HepG2 (cell line): ENCODE measurements around the gene CFAP100. TPM values are rescaled to one million over a fixed set of nuclear protein-coding genes. Genes with fewer than 3 reads are reported as not detected.

ENCODE experiments used
- ATAC-seq: fragments of 200-7000 bp; cut with Tn5 transposase; 3 replicates; pipeline ENCODE4 v1.9.1; 2020; ENCODE audit warnings: mild to moderate bottlenecking, moderate library complexity
- BruUV-seq: library from RNA; stranded (reverse); fragments of 400-500 nt; replicated peaks from 2 replicates; lab custom pipeline; 2021; lab: Mats Ljungman, UMichigan
- CTCF ChIA-PET: fragments of 300-600 bp; formaldehyde crosslinking; extraction: SDS; loops from one replicate; lab custom pipeline; 2021; ENCODE audit warnings: low total read pairs, inconsistent platforms, low intra/inter-chr PET ratio; lab: Yijun Ruan, JAX
- POLR2A ChIA-PET: fragments of 350-600 bp; sonication (Branson Sonifier 250); formaldehyde crosslinking; loops from one replicate; lab custom pipeline; 2020; ENCODE audit warnings: antibody characterized with exemption, inconsistent platforms; lab: Yijun Ruan, JAX
- DNase-seq: peaks from one replicate; pipeline ENCODE4 v3.0.0-alpha.2; 2015; ENCODE audit warnings: low spot score
- FAIRE-seq: peaks from 3 replicates; lab custom pipeline; 2011; peaks lifted over from hg19 to GRCh38; lab: Jason Lieb, UNC
- H2AFZ ChIP-seq: one replicate; pipeline ENCODE4 v1.6.1; 2011; ENCODE audit warnings: low read length, inconsistent platforms
- H3K27ac ChIP-seq: fragments of 300-600 bp; 3 replicates; pipeline ENCODE4 v1.8.0; 2011; ENCODE audit warnings: mixed run types, mild to moderate bottlenecking, mixed read lengths, low read length, inconsistent platforms; ENCODE audit not compliant: insufficient read depth; ENCODE audit errors: extremely low read length
- H3K27me3 ChIP-seq, 2 experiments: fragments of 200-600 bp in 1 of 2; 2 replicates in 1 of 2; 3 replicates in 1 of 2; pipeline versions ENCODE4 v1.6.0 to v1.8.0; 2011; ENCODE audit warnings: low read length in 2 of 2, mild to moderate bottlenecking in 2 of 2, moderate library complexity in 2 of 2, inconsistent platforms in 1 of 2; ENCODE audit not compliant: insufficient read depth in 2 of 2, control insufficient read depth in 1 of 2
- H3K36me3 ChIP-seq, 2 experiments: fragments of 200-600 bp in 1 of 2; replicated peaks in 1 of 2; 2 replicates in 1 of 2; 3 replicates in 1 of 2; pipeline versions ENCODE4 v1.5.1 to v1.8.0; 2011; ENCODE audit warnings: low read length in 2 of 2, inconsistent platforms in 1 of 2; ENCODE audit not compliant: insufficient read depth in 2 of 2, control insufficient read depth in 1 of 2
- H3K4me1 ChIP-seq: 2 replicates; pipeline ENCODE4 v1.5.1; 2012; ENCODE audit warnings: low read length, inconsistent platforms; ENCODE audit not compliant: insufficient read depth
- H3K4me2 ChIP-seq: 2 replicates; pipeline ENCODE4 v1.6.0; 2011; ENCODE audit warnings: low read depth, low read length, inconsistent platforms
- H3K4me3 ChIP-seq, 3 experiments: fragments of 200-600 bp in 1 of 3; sonication (generic), shearing (Covaris generic) in 1 of 3; replicated peaks in 1 of 3; 2 replicates each; pipeline ENCODE4 v1.5.1; 2011 to 2016; ENCODE audit warnings: low read length in 3 of 3, inconsistent platforms in 2 of 3, low read depth in 2 of 3, mild to moderate bottlenecking in 2 of 3, control low read depth in 1 of 3, mixed read lengths in 1 of 3; ENCODE audit not compliant: insufficient read depth in 1 of 3
- H3K79me2 ChIP-seq: one replicate; pipeline ENCODE4 v1.6.1; 2011; ENCODE audit warnings: low read length, inconsistent platforms; ENCODE audit not compliant: insufficient read depth
- H3K9ac ChIP-seq: 2 replicates; pipeline ENCODE4 v1.6.0; 2011; ENCODE audit warnings: mild to moderate bottlenecking, low read depth, low read length, inconsistent platforms; ENCODE audit not compliant: insufficient read depth
- H3K9me3 ChIP-seq: 2 replicates; pipeline ENCODE4 v1.5.1; 2012; ENCODE audit warnings: mild to moderate bottlenecking, low read length
- H4K20me1 ChIP-seq: 2 replicates; pipeline ENCODE4 v1.6.0; 2011; ENCODE audit warnings: inconsistent platforms, mild to moderate bottlenecking, low read length, moderate library complexity; ENCODE audit not compliant: insufficient read depth
- AHR ChIP-seq: IDR thresholded peaks from 2 replicates; pipeline ENCODE4 v1.6.1; 2018; ENCODE audit warnings: missing genetic modification reagents, missing compliant biosample characterization
- DNMT1 ChIP-seq: sonication (generic); formaldehyde crosslinking; IDR thresholded peaks from 2 replicates; pipeline ENCODE4 v1.5.1; 2020; ENCODE audit warnings: mild to moderate bottlenecking, missing genetic modification reagents
- RAD51 ChIP-seq: fragments of 450-650 bp; IDR thresholded peaks from 2 replicates; pipeline ENCODE4 v1.6.1; 2016; ENCODE audit warnings: borderline replicate concordance
- ZBTB7B ChIP-seq: sonication (generic); formaldehyde crosslinking; IDR thresholded peaks from 2 replicates; pipeline ENCODE4 v1.4.0; 2020; ENCODE audit warnings: missing genetic modification reagents
- ZKSCAN5 ChIP-seq: sonication (generic); formaldehyde crosslinking; IDR thresholded peaks from 2 replicates; pipeline ENCODE4 v1.5.1; 2020; ENCODE audit warnings: mild to moderate bottlenecking, missing genetic modification reagents
- ZNF138 ChIP-seq: sonication (generic); formaldehyde crosslinking; IDR thresholded peaks from 2 replicates; pipeline ENCODE4 v1.5.0; 2020; ENCODE audit warnings: mild to moderate bottlenecking, low read depth, missing genetic modification reagents
- ZNF317 ChIP-seq: sonication (generic); formaldehyde crosslinking; IDR thresholded peaks from 2 replicates; pipeline ENCODE4 v1.5.0; 2020; ENCODE audit warnings: mild to moderate bottlenecking, missing genetic modification reagents
- ZNF33B ChIP-seq: sonication (generic); formaldehyde crosslinking; IDR thresholded peaks from 2 replicates; pipeline ENCODE4 v1.5.1; 2020; ENCODE audit warnings: mild to moderate bottlenecking, missing genetic modification reagents
- WGBS: methylation state at CpG from one replicate; pipeline ENCODE4 v1.1.6; 2017; ENCODE audit warnings: low lambda C conversion rate; 5-methylcytosine and 5-hydroxymethylcytosine counted together
- in situ Hi-C: cut with HindIII; loops from 2 replicates; pipeline ENCODE4 v1.10.0; 2017; ENCODE audit warnings: low pct_unique_long_range_greater_than_20kb; ENCODE audit not compliant: extremely low pct_ligation_motif_present
- intact Hi-C: fragments of 100-400 bp; cut with micrococcal nuclease; formaldehyde crosslinking; loops from one replicate; pipeline ENCODE4 v1.10.0; 2022; ENCODE audit not compliant: unreplicated experiment
- polyA plus RNA-seq, 8 experiments: library from polyadenylated mRNA; depleted of rRNA in 3 of 8; stranded (reverse) in 7 of 8; unstranded in 1 of 8; fragments of >200 nt; fragmentation: Illumina TruSeq in 4 of 8; extraction: Trizol in 4 of 8; gene quantifications; 2 replicates each; pipeline versions ENCODE4 v1.2.1 to v1.2.3, GENCODE V29; 2011 to 2016; ENCODE audit warnings: low read depth in 4 of 8, missing spikeins in 1 of 8, mixed read lengths in 1 of 8; ENCODE audit not compliant: insufficient read depth in 1 of 8
- total RNA-seq, 5 experiments: library from RNA; depleted of rRNA; stranded (reverse); fragments of >200 nt; fragmentation: Illumina TruSeq; extraction: Trizol; gene quantifications; 2 replicates each; pipeline ENCODE4 v1.2.3, GENCODE V29; 2016; ENCODE audit warnings: low read depth in 1 of 5
- TF ChIP-seq, protein P1 (sequence below): sonication (generic); formaldehyde crosslinking; IDR thresholded peaks from 2 replicates; pipeline ENCODE4 v1.4.0; 2020; ENCODE audit warnings: missing genetic modification reagents

Gene CFAP100
- total and polyA plus RNA-seq, 2 of the 13 experiments (the other 11 are each of a cell fraction or from before 2014, with no cell fraction given) = 0.32 TPM; not detected in 1

DNA sequence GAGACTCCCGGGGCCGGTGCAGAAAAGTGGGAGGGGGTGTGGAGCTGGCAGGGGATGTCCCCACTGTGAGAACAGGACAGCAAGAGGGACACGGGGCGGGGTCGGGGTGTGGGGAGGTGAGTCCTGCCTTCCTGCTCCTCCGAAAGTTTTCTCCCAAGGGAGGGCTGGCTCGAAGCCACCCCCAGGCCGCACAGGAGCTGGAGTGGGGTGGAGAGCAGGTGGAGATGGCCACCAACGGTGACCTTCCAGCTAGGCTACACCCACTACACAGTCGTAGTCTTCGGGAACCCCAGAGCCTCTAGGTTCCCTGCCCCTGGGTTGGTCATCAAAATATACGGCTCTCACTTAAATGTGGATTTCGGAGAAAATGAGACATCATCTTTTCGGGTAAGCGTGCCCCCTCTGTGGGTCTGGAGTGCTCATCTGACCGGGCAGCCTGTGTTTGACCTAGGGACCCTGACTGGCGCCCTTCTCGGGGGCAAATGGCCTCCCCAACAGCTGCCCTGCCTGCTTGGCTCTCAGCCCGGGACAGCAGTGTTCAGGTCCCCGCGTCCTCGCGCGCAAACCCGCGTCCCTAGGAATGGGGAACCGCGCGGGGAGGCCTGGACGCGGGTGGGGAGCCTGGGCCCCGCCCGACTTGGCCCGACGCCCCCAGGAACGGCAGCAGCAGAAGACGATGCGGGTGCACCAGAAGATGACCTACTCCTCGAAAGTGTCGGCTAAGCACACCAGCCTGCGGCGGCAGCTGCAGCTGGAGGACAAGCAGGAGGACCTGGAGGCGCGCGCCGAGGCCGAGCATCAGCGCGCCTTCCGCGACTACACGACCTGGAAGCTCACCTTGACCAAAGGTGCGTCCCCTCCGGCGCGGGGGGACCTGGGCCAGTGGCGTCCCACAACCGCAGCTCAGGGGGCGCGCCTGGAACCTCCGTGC lies 21.2 kb downstream of the CFAP100 start (continued):
- no peak for TF ChIP-seq RAD51

- 64% methylated on average over 7 of the region's 7 CpGs for WGBS
- ChIA-PET CTCF (no interaction called here), POLR2A (no interaction called here)
- no TSS peak for BruUV-seq
- in situ Hi-C loops = no loop called here
- ATAC-seq (no peak), DNase-seq (no peak), FAIRE-seq (no peak)
- Histone ChIP-seq H3K9me3 (no peaks in the 10 kb centered on the region), H3K4me1 (peaks cover 33% of the 10 kb centered on the region), H3K27ac (no peak overlapping the region), H3K27me3 (peaks cover 1 to 16% of the 10 kb centered on the region in 2 experiments; a peak in 4 of 5 replicates), H3K36me3 (no peaks in the 10 kb centered on the region), H3K4me3 (no peak overlapping the region), H4K20me1 (no peaks in the 10 kb centered on the region), H3K9ac (no peak overlapping the region), H3K4me2 (no peak overlapping the region), H2AFZ (no peak overlapping the region), H3K79me2 (no peaks in the 10 kb centered on the region)
- no peak for TF ChIP-seq ZKSCAN5
- TF ChIP-seq AHR = no peak
- no peak for TF ChIP-seq DNMT1 (CRISPR knock-in tag)
- no peak for TF ChIP-seq ZNF138 (CRISPR knock-in tag)
- no peak for TF ChIP-seq ZBTB7B (CRISPR knock-in tag)
- intact Hi-C loops = no loop called here
Observed at GRCh38 chr3:126416943-126417342, 22.2 kb downstream of the CFAP100 start.

DNA sequence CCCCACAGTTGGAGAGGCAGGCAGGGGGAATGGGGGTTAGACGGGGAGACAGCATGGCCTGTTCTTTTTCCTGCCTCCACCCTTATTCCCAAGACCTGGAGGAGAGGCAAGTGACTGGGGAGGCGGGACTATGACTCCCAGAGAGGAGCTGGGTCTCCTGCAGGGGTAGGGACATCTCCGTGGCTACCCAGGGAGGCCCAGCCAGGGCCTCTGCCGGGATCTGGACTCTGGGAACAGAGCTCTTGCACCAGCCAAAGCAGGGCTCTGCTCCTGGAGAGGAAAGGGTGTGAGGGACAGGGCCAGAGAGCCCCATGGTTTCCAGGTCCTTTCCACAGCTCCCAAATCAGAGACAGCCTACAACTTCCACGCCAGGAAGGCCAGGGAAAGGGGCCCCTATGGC lies 22.8 kb downstream of the CFAP100 start:
- peaks cover 1 to 16% of the 10 kb centered on the region in 2 experiments; a peak in 4 of 5 replicates for H3K27me3 ChIP-seq
- ATAC-seq = no peak
- no peaks in the 10 kb centered on the region for H3K36me3 ChIP-seq
- H2AFZ ChIP-seq = no peak overlapping the region
- intact Hi-C loops = no loop called here
- ChIA-PET POLR2A (no interaction called here), CTCF (no interaction called here)
- FAIRE-seq = no peak
- in situ Hi-C loops = no loop called here
- peaks cover 33% of the 10 kb centered on the region for H3K4me1 ChIP-seq
- no peaks in the 10 kb centered on the region for H4K20me1 ChIP-seq
- no peak for DNase-seq
- H3K9me3 ChIP-seq = no peaks in the 10 kb centered on the region
- no peaks in the 10 kb centered on the region for H3K79me2 ChIP-seq
- H3K9ac ChIP-seq = no peak overlapping the region
- WGBS = 42% methylated on average over 2 of the region's 5 CpGs
- H3K27ac ChIP-seq = no peak overlapping the region
- no TSS peak for BruUV-seq
- H3K4me2 ChIP-seq = peak overlapping the region; percentile 14; the same call in 1 of the 2 replicates
- TF ChIP-seq, protein P1, sequence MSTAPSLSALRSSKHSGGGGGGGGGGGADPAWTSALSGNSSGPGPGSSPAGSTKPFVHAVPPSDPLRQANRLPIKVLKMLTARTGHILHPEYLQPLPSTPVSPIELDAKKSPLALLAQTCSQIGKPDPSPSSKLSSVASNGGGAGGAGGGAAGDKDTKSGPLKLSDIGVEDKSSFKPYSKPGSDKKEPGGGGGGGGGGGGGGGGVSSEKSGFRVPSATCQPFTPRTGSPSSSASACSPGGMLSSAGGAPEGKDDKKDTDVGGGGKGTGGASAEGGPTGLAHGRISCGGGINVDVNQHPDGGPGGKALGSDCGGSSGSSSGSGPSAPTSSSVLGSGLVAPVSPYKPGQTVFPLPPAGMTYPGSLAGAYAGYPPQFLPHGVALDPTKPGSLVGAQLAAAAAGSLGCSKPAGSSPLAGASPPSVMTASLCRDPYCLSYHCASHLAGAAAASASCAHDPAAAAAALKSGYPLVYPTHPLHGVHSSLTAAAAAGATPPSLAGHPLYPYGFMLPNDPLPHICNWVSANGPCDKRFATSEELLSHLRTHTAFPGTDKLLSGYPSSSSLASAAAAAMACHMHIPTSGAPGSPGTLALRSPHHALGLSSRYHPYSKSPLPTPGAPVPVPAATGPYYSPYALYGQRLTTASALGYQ (CRISPR knock-in tag) = no peak
- TF ChIP-seq ZNF317 = peak; percentile 94
- TF ChIP-seq ZNF33B (CRISPR knock-in tag) = no peak
- TF ChIP-seq, all 625 proteins: peak for 1
- H3K4me3 ChIP-seq = no peak overlapping the region; a peak in 1 of 6 replicates
